H9 (cell line): ENCODE measurements around the gene SPRED2. TPM values are rescaled to one million over a fixed set of nuclear protein-coding genes. Genes with fewer than 3 reads are reported as not detected.

Experiments used
- DNase-seq: peaks from one replicate; pipeline ENCODE4 v3.0.0-alpha.2; 2017
- H2AFZ ChIP-seq: one replicate; pipeline ENCODE4 v1.6.1; 2013; ENCODE audit warnings: mild to moderate bottlenecking, low read length, control low read depth, moderate library complexity
- H2AK5ac ChIP-seq: 2 replicates; pipeline ENCODE4 v1.6.1; 2013; ENCODE audit warnings: low read length, control low read depth, mixed read lengths; ENCODE audit not compliant: insufficient read length
- H2BK120ac ChIP-seq: one replicate; pipeline ENCODE4 v1.6.1; 2013; ENCODE audit warnings: low read depth, mild to moderate bottlenecking, low read length, control low read depth, inconsistent platforms; ENCODE audit not compliant: poor library complexity, severe bottlenecking
- H2BK12ac ChIP-seq: 2 replicates; pipeline ENCODE4 v1.6.1; 2013; ENCODE audit warnings: low read length, control low read depth, mixed read lengths, low read depth; ENCODE audit not compliant: insufficient read length
- H2BK15ac ChIP-seq: 2 replicates; pipeline ENCODE4 v1.6.1; 2013; ENCODE audit warnings: low read depth, low read length, control low read depth
- H2BK20ac ChIP-seq: one replicate; pipeline ENCODE4 v1.6.1; 2013; ENCODE audit warnings: low read depth, mild to moderate bottlenecking, low read length, control low read depth, inconsistent platforms; ENCODE audit not compliant: poor library complexity, severe bottlenecking
- H2BK5ac ChIP-seq: 2 replicates; pipeline ENCODE4 v1.6.1; 2013; ENCODE audit warnings: low read length, control low read depth, mixed read lengths; ENCODE audit not compliant: insufficient read length
- H3K14ac ChIP-seq: 2 replicates; pipeline ENCODE4 v1.6.1; 2013; ENCODE audit warnings: low read length, control low read depth; ENCODE audit not compliant: insufficient read depth
- H3K18ac ChIP-seq: 2 replicates; pipeline ENCODE4 v1.6.1; 2013; ENCODE audit warnings: low read depth, mild to moderate bottlenecking, mixed read lengths, low read length, control low read depth; ENCODE audit not compliant: insufficient read length
- H3K23ac ChIP-seq: 2 replicates; pipeline ENCODE4 v1.6.1; 2013; ENCODE audit warnings: low read length, control low read depth, mixed read lengths, low read depth; ENCODE audit not compliant: insufficient read length
- H3K23me2 ChIP-seq: 2 replicates; pipeline ENCODE4 v1.6.1; 2013; ENCODE audit warnings: low read depth, mild to moderate bottlenecking, mixed read lengths, low read length, control low read depth; ENCODE audit not compliant: insufficient read length, poor library complexity, severe bottlenecking
- H3K27ac ChIP-seq: 2 replicates; pipeline ENCODE4 v1.5.1; 2013; ENCODE audit warnings: low read length, control low read depth, mixed read lengths, low read depth; ENCODE audit not compliant: insufficient read length
- H3K27me3 ChIP-seq: 2 replicates; pipeline ENCODE4 v1.6.1; 2013; ENCODE audit warnings: low read length, control low read depth, inconsistent platforms; ENCODE audit not compliant: insufficient read depth
- H3K4ac ChIP-seq: 2 replicates; pipeline ENCODE4 v1.6.1; 2013; ENCODE audit warnings: low read depth, mild to moderate bottlenecking, control low read depth, inconsistent platforms, low read length, moderate library complexity
- H3K4me1 ChIP-seq: 2 replicates; pipeline ENCODE4 v1.6.1; 2013; ENCODE audit warnings: low read length, control low read depth, inconsistent platforms; ENCODE audit not compliant: insufficient read depth
- H3K4me2 ChIP-seq: 2 replicates; pipeline ENCODE4 v1.6.1; 2013; ENCODE audit warnings: low read length, control low read depth, mixed read lengths; ENCODE audit not compliant: insufficient read length, insufficient read depth
- H3K56ac ChIP-seq: 2 replicates; pipeline ENCODE4 v1.6.1; 2013; ENCODE audit warnings: low read depth, mild to moderate bottlenecking, mixed read lengths, low read length, control low read depth; ENCODE audit not compliant: insufficient read length
- H3K79me1 ChIP-seq: 2 replicates; pipeline ENCODE4 v1.6.1; 2013; ENCODE audit warnings: low read depth, mild to moderate bottlenecking, moderate library complexity, low read length, control low read depth, inconsistent platforms; ENCODE audit not compliant: insufficient read depth, poor library complexity, severe bottlenecking
- H3K79me2 ChIP-seq: 2 replicates; pipeline ENCODE4 v1.6.1; 2013; ENCODE audit warnings: low read length, control low read depth, inconsistent platforms; ENCODE audit not compliant: insufficient read depth
- H3K9ac ChIP-seq: 2 replicates; pipeline ENCODE4 v1.6.1; 2013; ENCODE audit warnings: low read length, control low read depth, mixed read lengths; ENCODE audit not compliant: insufficient read length; ENCODE audit errors: extremely low read depth
- H3K9me3 ChIP-seq: one replicate; pipeline ENCODE4 v1.6.1; 2013; ENCODE audit warnings: low read depth, low read length, inconsistent platforms; ENCODE audit not compliant: control insufficient read depth
- H3T11ph ChIP-seq: one replicate; pipeline ENCODE4 v1.6.1; 2013; ENCODE audit warnings: mild to moderate bottlenecking, low read length, control low read depth, inconsistent platforms
- H4K20me1 ChIP-seq: one replicate; pipeline ENCODE4 v1.6.1; 2013; ENCODE audit not compliant: control insufficient read depth, insufficient read length, insufficient read depth
- H4K5ac ChIP-seq: 2 replicates; pipeline ENCODE4 v1.6.1; 2013; ENCODE audit warnings: low read depth, mild to moderate bottlenecking, mixed read lengths, low read length, control low read depth; ENCODE audit not compliant: insufficient read length
- H4K8ac ChIP-seq: replicated peaks from 2 replicates; pipeline ENCODE4 v1.6.1; 2013; ENCODE audit warnings: low read length, control low read depth, mixed read lengths, low read depth; ENCODE audit not compliant: insufficient read length
- H4K91ac ChIP-seq: 2 replicates; pipeline ENCODE4 v1.6.1; 2013; ENCODE audit warnings: low read depth, mild to moderate bottlenecking, moderate library complexity, mixed read lengths, low read length, control low read depth; ENCODE audit not compliant: insufficient read length
- H3K27ac Mint-ChIP-seq, 3 experiments: 2 replicates in 2 of 3; 3 replicates in 1 of 3; pipeline ENCODE4 v1.8.0; 2020 to 2021; ENCODE audit warnings: mixed read lengths in 3 of 3, mild to moderate bottlenecking in 1 of 3, moderate library complexity in 1 of 3
- H3K27me3 Mint-ChIP-seq: 2 replicates; pipeline ENCODE4 v1.8.0; 2021; ENCODE audit warnings: low read depth, mild to moderate bottlenecking, moderate library complexity, mixed read lengths
- H3K36me3 Mint-ChIP-seq, 3 experiments: 2 replicates in 2 of 3; 3 replicates in 1 of 3; pipeline ENCODE4 v1.8.0; 2020 to 2021; ENCODE audit warnings: low read depth in 3 of 3, mixed read lengths in 3 of 3; ENCODE audit not compliant: insufficient read depth in 1 of 3
- H3K4me1 Mint-ChIP-seq, 2 experiments: 2 replicates each; pipeline ENCODE4 v1.8.0; 2020; ENCODE audit warnings: mixed read lengths in 2 of 2
- H3K4me3 Mint-ChIP-seq, 2 experiments: 2 replicates in 1 of 2; 3 replicates in 1 of 2; pipeline ENCODE4 v1.8.0; 2020 to 2021; ENCODE audit warnings: mild to moderate bottlenecking in 2 of 2, mixed read lengths in 2 of 2, moderate library complexity in 1 of 2
- H3K9me3 Mint-ChIP-seq, 2 experiments: 2 replicates in 1 of 2; 3 replicates in 1 of 2; pipeline ENCODE4 v1.8.0; 2020; ENCODE audit warnings: mild to moderate bottlenecking in 2 of 2, mixed read lengths in 2 of 2, moderate library complexity in 1 of 2
- WGBS: extraction: QIAGEN DNeasy Blood & Tissue Kit; methylation state at CpG from one replicate; pipeline ENCODE4 v1.1.7; 2013; ENCODE audit warnings: missing lambda C conversion rate, low lambda C conversion rate, mixed read lengths; ENCODE audit not compliant: insufficient read length; ENCODE audit errors: extremely low coverage; 5-methylcytosine and 5-hydroxymethylcytosine counted together
- total RNA-seq: library from RNA; stranded (reverse); gene quantifications from 2 replicates; pipeline ENCODE4 v1.2.1, GENCODE V29; 2021
- TF ChIP-seq, protein P1 (sequence below): fragments of 200-600 bp; sonication (generic); conservative IDR thresholded peaks from 3 replicates; pipeline ENCODE4 v1.8.0; 2021; ENCODE audit warnings: antibody characterized with exemption, mild to moderate bottlenecking

The SPRED2 gene
- total RNA-seq, 1 experiment from 2014 or later: 23.5 TPM

DNA sequence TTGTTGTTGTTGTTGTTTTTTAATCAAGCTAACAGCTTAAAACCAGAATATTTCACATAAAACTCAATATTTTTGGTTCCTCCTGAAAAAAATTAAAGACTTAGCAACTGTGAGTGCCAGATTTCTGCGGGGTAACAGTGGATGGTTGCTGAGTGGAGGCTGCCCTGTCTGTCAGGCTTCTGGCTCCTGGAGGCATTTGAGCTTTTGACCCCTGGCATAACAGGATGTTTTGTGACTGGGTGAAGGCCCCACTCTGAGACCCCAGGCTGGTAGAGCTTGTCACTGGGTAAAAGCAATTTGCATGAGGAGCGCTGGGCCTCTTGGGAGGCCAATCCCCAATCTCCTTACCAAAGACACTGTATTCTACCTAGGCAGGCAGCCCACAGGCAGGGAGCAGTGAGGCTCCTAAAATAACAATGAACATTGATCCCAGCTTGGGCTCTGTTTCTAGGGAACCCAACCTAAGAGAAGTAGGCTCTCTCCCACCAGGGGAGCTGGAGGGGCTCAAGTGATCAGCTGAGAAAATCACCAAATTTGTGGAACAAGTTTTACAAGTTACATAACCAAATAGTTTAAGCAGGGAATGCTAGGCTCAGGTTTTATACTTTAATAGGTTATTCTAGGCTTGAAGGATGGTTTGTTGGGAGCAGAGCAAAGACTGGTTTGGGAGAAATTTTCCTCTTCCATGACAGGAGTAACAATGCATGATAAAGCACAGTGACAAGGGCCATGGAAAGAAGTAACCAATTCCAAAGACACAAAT is 5.9 kb upstream of the SPRED2 start:
- Mint-ChIP-seq H3K9me3 (no peaks in the 10 kb centered on the region; a peak in 1 of 5 replicates), H3K4me3 (peak overlapping the region; percentile 27 to 95; a peak in 4 of 5 replicates), H3K4me1 (peaks cover 48 to 53% of the 10 kb centered on the region in 2 experiments), H3K27me3 (peaks cover 85% of the 10 kb centered on the region), H3K36me3 (peaks cover 0 to 3% (median 0%) of the 10 kb centered on the region in 3 experiments; a peak in 1 of 7 replicates), H3K27ac (peak overlapping the region in 1 of 3 experiments; percentile 55; a peak in 1 of 7 replicates)
- Histone ChIP-seq H2BK12ac (no peak overlapping the region), H4K5ac (no peak overlapping the region), H2BK20ac (no peak overlapping the region), H4K8ac (no peak overlapping the region), H3K23me2 (no peaks in the 10 kb centered on the region), H4K20me1 (no peaks in the 10 kb centered on the region), H3K4ac (no peak overlapping the region), H3K79me1 (no peaks in the 10 kb centered on the region), H3K27me3 (peaks cover 10% of the 10 kb centered on the region; the same call in 1 of the 2 replicates), H3K4me1 (peaks cover 7% of the 10 kb centered on the region; the same call in 1 of the 2 replicates), H3K9me3 (no peaks in the 10 kb centered on the region), H2AK5ac (no peak overlapping the region), H2BK15ac (no peak overlapping the region), H2AFZ (no peak overlapping the region), H4K91ac (no peak overlapping the region), H3K14ac (no peak overlapping the region), H3K23ac (no peak overlapping the region), H3K18ac (no peak overlapping the region), H3K9ac (no peak overlapping the region), H3K27ac (no peak overlapping the region), H3K4me2 (no peak overlapping the region), H3T11ph (no peak overlapping the region), H2BK120ac (no peak overlapping the region), H3K79me2 (no peaks in the 10 kb centered on the region), H2BK5ac (no peak overlapping the region), H3K56ac (no peak overlapping the region)
- no CpG with 5 or more reads among the region's 2 CpGs for WGBS
- TF ChIP-seq, protein P1, sequence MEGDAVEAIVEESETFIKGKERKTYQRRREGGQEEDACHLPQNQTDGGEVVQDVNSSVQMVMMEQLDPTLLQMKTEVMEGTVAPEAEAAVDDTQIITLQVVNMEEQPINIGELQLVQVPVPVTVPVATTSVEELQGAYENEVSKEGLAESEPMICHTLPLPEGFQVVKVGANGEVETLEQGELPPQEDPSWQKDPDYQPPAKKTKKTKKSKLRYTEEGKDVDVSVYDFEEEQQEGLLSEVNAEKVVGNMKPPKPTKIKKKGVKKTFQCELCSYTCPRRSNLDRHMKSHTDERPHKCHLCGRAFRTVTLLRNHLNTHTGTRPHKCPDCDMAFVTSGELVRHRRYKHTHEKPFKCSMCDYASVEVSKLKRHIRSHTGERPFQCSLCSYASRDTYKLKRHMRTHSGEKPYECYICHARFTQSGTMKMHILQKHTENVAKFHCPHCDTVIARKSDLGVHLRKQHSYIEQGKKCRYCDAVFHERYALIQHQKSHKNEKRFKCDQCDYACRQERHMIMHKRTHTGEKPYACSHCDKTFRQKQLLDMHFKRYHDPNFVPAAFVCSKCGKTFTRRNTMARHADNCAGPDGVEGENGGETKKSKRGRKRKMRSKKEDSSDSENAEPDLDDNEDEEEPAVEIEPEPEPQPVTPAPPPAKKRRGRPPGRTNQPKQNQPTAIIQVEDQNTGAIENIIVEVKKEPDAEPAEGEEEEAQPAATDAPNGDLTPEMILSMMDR: no peak
- peak; percentile 61 for DNase-seq
